ENCODE results near the gene LRRC3C.
A peak's percentile ranks its signal among the peaks of the same experiment; 100 is the strongest.
"Not testable (repeated sequence)": the region's sequence is repeated elsewhere in the genome, so short reads cannot be mapped to it uniquely, and the experiment has no call there.

Gene LRRC3C, protein sequence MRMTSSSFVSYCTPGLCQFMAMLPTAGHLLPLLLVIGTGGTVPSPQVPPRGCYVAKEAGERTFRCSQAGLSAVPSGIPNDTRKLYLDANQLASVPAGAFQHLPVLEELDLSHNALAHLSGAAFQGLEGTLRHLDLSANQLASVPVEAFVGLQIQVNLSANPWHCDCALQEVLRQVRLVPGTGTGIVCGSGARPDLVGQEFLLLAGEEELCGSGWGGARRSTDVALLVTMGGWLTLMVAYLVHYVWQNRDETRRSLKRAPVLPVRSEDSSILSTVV

DNA sequence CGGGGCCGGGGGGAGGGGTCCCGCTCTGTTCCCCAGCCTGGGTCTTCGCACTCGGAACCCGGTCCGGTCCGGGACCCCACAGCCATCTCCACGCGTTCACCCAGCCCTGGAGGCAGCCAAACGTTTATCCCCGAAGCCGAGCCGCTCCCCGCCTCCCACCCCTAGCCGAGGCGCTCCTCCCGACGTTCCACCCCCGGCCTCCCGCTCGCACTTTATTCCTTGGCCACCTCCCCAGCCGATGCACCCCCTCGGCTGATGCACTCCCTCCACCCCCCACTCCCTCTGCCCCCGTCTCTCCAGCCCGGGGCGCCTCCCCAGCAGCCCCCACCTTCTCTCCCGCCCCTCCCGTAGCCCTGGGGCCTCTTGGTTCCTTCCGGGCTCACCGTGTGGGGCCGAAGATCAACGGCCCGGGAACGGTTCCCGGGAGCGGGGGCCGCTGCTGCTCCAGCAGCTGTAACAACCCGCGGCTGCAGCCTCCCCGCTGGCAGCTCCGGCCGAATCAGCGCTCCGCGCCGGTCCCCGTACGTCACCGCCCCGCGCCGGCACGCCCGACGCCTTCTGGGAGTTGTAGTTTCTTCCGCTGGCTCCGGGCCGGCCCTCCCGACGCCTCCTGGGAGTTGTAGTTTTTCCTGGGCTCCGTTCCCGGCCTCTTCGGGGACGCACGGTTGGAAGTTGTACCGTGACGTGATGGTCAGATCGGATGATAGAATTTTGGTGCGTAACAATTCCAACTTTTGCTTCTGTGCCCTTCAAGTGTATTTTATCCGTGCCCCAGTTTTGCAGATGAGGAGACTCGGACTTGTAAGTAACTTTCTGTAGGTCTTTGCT is at the start of gene LRRC3C, which contains the start of gene ORMDL3:
TSS of gene LRRC3C (plus strand) at position 632 of the 828 bp plus-strand sequence. CDS start 13,792 bp downstream, outside the sequence.
TSS of gene ORMDL3 (minus strand) at position 501 of the 828 bp plus-strand sequence. CDS start 3,398 bp downstream, outside the sequence.
- peak; percentile 40 to 96 (median 91) for DNase-seq

DNA sequence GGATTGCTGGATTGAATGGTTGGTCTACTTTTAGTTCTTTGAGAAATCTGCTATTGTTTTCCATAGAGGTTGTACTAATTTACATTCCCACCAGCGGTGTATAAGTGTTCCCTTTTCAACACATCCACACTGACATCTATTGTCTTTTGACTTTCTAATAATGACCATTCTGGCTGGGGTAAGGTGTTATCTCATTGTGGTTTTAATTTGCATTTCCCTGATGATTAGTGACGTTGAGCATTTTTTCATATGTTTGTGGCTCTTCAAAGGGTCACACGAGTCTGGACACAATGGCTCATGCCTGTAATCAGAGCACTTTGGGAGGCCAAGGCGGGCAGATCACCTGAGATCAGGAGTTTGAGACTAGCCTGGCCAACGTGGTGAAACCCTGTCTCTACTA is 41.4 kb upstream of the LRRC3C start:
- not testable (repeated sequence) for DNase-seq

DNA sequence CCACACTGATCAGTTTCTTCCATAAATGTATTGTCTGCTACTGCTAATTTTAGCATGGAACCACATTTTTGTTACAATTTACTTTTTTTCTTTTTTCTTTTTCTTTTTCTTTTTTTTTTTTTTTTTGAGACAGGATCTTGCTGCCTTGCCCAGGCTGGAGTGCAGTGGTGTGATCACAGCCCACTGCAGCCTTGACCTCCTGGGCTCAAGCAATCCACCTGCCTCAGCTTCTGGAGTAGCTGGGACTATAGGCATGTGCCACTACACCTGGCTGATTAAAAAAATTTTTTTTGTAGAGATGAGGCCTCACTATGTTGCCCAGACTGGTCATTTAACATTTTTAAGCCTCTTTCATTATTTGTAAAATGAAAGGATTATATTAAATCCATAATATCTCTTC is 40.5 kb upstream of the LRRC3C start:
- no peak for DNase-seq

DNA sequence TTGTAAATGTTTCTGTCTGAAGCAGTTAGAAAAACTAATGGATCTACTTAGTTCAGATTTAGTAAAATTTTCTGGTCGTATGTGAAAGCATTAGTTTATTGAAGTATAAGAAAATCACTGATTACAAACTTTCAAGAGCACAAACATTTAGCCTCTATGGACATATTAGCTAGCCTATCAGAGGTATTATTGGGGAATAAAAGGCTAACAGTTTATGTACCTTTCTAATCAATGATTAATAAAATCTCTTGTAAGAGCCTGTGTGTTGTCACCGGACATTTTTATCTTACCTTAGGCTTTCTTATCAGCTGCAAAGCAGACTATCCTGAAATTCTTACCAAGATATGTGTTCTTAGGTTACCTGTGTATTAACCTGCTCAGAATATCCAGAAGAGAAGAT is 38.3 kb upstream of the LRRC3C start:
- no peak for DNase-seq

DNA sequence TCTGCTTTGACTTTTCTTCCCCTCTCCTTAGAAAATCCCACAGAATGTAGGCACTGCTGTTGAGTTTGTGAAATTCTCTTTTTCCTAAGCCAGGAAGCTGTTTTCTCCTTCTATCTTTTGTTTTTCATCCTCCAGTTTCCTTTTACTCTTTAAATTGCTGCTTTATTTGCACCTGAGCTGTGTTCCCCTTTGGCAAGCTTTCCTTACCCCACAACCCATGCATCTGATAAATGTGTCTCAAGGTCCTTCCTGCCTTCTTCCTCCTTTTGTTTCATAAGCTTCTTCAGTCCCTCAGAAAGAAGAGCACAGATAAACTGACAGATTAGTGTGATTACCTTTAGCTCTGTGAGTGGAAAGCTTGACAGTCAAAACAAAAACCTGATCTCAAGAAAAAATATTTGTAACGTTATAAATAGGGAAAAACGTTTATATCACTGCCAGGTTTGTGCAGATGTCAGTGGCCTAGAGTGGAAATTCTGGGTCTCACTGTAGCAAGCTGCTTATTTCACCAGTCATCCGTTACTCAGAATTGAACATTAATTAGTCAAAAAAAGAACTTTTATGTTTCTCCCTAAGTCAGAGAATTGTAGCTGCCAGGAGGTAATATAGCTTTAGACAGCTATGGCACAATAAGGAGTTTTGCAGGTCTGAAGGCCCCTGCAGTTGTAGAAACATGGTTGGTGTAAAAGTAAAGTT is 32.7 kb upstream of the LRRC3C start:
- no peak for DNase-seq

DNA sequence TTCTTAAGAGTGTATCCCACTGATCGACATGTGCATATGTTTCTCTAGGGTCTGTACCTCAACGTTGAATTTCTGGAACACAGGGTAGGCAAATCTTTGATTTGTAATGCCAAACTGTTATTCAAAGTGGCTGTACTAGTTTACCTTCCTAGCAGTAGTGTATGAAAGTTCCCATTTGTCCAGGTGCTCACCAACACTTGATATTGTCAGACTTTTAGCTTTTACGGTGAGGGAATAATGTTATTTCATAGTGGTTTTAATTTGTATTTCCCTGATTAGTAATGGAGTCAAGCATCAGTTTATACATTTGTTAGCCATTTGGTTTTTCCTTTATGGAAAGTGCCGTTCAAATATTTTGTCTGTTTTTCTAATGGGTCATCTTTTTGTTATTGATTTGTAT is 29.4 kb upstream of the LRRC3C start:
- DNase-seq = no peak

DNA sequence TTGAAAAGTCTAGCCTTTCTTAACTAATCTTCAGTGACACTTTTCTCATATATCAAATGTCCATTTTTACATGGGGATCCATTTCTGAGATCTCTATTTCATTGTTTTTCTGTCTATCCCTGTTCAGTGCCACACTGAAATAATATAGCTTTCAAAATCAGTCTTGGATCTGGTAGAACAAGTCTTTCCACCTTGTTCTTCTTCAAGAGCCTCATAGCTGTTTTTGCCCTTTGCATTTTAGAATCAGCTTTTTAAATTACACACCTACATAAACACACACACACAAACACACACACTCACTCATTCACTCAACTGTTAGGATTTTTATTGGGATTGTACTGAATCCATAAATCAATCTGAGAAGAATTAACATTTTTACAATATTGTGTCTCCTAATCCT is 28.3 kb upstream of the LRRC3C start:
- DNase-seq = no peak

DNA sequence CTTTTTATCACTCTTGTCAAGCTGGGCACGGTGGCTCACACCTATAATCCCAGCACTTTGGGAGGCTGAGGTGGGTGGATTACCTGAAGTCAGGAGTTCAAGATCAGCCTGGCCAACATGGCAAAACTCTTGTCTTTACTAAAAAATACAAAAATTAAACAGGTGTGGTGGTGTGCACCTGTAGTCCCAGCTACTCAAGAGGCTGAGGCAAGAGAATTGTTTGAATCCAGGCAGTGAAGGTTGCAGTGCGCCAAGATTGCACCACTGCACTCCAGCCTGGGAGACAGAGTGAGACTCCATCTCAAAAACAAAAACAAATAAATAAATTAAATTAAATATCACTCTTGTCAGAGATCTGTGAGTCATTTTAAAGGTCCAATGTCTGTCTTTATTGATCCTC is 25.5 kb upstream of the LRRC3C start:
- DNase-seq = not testable (repeated sequence)

DNA sequence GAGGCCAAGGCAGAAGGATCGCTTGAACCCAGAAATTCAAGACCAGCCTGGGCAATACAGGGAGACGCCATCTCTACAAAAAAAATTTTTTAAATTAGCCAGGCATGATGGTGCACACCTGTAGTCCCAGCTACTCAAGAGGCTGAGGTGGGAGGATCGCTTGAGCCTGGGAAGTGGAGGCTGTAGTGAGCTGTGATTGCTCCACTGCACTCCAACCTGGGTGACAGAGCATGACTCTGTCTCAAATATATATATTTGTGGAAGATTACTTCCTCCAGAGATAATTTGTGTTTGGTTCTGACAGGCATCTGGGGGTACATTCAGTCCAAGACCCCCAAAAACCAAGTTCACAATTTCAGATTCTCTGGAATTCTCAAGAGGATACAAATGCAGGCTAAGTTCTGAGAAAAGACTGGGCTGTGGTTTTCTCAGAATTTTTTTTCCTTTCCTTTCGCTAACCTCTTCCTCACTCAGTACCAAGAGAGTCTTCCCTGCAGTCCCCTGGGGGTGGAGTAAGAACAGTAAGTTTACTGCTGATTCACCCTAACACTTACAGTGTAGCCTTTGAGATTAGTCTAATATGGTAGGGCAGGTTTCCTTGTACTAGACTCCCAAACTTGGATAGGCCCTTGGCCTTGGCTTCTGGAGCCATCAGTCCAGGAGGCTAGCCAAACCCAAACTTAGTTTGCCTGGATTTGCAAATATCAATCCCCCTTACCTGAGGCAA is 24.2 kb upstream of the LRRC3C start:
- no peak for DNase-seq

DNA sequence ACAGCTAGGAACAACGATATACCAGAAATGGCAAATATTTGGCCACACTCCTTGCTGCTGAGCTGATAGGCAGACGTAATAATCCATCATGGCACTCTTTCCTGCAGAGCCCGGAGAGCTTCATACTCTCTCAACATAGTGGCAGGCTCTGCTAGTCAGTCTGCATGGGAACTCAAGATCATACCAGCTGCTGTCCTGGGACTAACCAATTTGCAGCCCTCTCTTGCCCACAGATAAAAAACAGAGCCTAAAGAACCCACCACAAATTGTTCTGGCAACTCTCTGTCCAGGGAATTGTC is 22.6 kb upstream of the LRRC3C start:
- DNase-seq = no peak

DNA sequence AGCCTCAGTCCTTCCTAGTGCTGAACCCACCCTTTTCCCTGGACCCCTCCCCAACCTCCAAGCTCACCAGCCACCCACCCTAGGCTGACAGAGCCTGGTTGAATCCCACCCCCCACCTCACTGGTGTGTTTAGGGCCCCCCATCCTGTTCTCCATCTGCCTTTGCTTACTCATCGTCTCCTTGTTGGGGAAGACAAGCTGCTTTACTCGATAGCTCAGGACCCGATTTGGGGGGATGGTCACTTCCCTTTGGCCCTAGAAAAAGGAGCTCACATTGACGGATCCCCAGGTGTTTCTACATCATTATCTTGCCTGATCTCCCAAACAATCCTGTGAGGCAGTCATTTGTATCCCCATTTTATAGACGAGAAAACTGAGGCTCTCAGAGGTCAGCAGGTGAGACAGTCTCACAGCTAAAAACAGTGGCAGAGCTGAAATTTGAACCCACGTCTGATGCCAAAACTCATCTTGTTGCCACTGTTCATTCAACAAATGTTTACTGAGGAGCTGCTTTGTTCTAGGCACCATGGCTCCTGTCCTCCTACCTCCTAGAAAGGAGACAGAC is 18.7 kb upstream of the LRRC3C start:
- no peak for DNase-seq

DNA sequence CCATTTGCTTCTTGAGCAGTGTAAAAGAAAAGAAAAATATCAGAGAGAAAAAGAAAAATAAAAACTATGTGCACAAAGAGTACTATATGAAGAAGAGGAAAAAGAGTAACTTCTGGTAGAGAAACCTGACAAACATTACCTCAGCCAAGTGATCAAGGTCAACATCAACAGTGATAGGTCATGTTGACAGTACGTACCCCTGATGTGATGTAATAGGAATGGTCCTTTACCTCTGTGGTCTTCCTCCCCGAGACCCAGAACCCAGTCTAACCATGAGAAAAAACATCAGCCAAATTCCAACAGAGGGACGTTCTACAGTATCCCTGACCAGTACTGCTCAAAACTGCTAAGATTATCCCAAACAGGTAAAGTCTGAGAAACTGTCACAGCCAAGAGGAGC is 13.5 kb upstream of the LRRC3C start:
- no peak for DNase-seq

DNA sequence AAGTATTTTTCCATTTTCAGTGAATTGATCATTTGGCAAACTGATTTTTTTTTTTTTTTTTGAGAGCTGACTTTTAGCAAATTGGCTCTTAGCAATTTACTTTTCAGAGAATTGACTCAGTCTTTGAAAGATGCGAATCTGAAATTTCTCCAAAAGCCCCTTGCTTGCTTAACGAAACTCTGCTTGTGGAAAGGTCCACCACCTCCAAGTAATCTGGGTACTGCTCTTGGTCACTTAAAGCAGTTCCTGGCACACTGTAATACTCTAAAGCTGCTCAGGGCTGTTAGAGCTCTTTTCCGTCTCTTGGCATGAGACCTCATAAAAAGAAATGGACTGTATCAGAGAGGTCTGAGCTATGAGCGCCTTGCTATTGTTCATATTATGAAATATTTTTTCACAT is 12.0 kb upstream of the LRRC3C start:
- DNase-seq = no peak

DNA sequence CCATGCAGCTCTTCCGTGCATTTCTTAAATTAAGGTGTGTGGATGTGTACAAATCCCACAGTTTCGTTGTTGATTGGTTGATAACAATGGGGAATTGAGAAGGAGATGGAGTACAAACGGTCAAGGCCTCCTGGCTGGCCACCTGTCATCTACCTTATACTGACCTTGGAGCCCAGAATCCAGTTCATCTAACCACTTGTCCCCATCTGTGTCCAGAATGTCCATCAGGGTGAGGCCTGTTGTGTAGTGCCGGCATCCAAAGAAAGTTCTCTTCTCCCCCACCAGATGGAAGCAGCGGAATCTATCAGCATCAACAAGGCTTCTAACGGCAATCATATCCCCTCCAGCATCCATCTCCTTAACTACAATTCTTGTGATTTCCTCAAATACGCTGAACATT is 10.6 kb upstream of the LRRC3C start:
- no peak for DNase-seq

DNA sequence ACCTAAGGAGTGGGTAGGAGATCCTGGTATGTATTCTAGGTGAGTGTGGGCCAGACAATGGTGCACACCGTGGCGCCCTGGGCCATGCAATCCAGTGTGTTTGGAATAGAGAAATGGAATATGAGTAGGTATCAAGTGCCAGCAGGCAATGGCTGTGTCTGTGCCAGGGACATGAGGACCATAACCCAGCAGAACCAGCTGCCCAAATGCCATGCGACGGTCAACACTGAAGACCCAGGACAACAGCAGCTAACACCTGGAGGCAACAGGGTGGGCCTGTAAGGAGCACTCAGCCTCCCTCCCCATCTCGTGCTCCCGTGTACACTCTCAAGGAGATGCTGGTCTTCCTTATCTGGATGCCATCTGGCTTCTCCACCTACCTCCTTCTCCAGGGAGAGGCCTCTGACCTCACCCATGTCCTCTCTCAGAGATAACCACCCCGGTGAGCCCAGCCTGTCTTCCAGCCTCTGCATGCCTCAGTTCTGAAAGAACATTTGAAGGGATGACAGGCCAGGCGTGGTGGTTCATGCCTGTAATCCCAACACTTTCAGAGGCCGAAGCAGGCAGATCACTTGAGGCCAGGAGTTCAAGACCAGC is 8.3 kb upstream of the LRRC3C start:
- no peak for DNase-seq

DNA sequence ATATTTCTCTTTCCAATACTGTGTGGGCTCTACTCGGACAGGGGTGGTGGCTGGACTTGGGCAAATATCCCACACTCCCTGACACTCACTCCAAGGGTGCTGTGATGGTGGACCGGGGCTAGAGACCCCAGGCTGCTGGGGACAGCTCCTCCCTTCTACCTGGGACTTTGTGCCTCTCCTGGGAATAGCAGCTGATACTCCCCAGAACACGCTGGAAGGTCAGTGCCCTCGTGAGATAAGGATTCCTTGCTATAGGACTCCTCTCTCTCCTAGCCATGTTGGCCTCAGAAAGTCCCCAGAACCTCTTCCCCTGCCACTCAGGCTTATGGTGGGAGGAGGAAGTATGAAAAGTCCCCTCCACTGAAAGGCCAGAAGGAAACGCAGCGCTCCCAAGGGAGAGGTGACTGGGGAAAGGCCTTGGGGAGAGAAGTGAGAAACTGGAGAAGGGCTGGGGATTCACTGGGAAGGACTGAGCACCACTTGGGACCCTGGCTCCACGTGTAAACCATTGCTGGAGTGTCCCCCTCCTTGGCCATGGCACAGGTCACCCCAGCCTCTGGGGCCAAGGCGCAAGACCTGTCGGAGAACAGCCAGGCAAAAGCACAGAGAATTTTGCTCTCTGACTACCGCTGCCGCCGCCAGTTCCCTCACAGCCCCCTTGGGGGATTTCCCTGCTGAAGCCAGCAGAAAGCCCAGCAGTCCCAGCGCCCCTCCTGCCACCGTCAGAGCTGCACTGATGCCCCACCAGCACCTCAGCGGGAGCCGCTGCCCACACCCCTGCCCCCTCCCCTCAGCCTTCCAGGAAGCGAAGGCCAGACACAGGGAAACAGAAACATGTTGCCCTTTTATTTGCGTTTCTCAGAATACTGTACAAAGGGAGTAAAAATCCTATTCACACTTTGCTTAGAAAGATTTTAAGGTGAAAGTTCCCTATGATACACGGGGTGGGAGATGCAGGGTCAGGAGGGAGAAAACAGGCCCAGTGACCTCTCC is 7.0 kb upstream of the LRRC3C start:
- DNase-seq = no peak

DNA sequence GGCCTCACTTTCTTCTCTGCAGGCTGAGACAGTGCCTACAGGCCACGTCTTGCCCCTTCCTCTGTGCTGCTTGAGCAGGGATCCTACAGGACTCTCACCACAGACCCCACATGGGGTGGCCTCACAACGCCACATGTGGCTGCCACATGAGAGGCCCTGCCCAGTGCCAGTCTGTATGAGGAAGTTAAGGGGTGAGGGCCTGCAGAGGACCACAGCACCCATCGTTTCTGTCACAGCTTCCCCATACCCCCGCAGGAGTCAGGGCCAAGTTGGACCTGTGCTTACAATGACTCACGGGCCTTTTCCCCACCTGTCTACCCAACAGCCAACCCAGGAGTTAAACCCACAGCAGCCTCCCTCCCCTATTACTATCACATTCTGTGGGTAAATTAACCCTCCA is 6.2 kb upstream of the LRRC3C start:
- DNase-seq = peak in 8 of 56 donors; percentile 2 to 32 (median 14)

DNA sequence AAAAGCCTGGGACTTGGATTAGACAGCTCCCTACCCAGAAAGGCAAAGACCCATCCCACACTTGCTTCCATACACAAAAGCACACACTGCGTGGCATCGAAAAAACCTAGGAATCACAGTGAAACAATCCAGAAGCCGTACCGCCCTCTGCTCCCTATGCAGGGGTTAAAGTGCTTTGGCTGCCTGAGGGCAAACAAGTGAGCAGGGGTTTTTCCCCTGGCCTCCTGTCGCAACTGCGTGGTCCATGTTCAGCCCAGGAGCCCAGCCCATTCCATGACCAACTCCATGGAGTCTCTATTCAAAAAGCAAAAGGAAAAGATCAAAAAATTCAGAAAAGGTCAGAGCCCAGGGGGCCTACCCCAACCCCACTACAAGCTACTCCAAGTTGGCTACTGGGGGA is 5.5 kb upstream of the LRRC3C start:
- DNase-seq = no peak

DNA sequence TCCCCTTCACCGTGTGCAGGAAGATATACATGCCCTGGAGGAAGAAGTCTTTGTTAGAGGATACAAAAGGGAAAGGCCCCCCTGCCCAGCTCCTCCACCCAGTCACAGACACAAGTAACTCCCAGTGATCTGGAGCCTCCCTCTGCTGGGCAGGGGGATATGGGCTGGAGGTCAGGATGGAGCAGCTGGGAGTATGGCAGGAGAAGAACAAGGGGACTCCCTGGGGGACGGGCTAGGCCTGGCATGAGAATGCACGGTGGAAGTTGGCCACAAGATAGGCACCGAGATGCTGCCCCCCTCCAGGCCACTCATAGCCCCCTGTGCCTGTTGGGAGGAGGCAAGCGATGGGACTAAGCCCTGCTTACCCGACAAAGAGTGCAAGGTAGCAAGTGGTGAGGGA is 4.3 kb upstream of the LRRC3C start:
- no peak for DNase-seq
